IPS-18c (cell line): Measurements from ENCODE around the gene RHBDF2.
"Not testable (repeated sequence)": the region's sequence is repeated elsewhere in the genome, so short reads cannot be mapped to it uniquely, and the experiment has no call there.

Experiments
- H3K4me3 ChIP-seq: 2 replicates; pipeline ENCODE4 v1.7.0; 2013; ENCODE audit warnings: low read depth, mild to moderate bottlenecking, low read length, moderate library complexity; ENCODE audit not compliant: insufficient read depth
- H3K9me3 ChIP-seq: one replicate; pipeline ENCODE4 v1.6.1; 2013; ENCODE audit warnings: mild to moderate bottlenecking, low read length, moderate library complexity; ENCODE audit not compliant: control insufficient read depth, insufficient read depth

RHBDF2 gene

DNA sequence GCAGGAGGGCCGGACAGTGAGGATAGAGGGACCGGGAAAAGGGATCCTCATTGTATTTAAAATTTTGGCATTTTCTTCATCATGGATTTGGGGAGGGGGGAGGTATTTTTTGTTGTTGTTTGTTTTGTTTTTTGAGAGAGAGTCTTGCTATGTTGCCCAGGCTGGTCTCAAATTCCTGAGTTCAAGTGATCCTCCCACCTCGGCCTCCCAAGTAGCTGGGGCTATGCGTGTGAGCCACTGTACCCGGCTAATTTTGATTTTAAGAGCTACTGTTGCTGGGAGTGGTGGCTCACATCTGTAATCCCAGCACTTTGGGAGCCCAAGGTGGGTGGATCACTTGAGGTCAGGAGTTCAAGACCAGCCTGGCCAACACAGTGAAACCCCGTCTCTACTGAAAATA lies 13.1 kb upstream of the RHBDF2 start:
- H3K4me3 ChIP-seq, H3K9me3 ChIP-seq: not testable (repeated sequence)

DNA sequence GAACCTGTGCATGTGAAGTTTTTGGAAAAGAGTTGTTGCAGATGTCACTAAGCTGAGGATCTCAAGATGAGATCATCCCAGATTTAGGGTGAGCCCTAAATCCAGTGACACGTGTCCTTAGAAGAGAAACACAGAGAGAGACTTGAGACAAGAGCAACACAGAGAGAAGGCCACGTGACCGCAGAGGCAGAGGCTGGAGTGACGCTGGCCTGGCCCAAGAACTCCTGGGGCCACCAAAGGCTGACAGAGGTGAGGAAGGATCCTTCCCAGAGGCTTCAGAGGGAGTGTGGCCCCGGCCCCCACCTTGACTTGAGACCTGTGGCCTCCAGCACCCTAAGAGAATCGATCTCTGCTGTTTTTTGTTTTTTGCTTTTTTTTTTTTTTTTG lies 12.1 kb upstream of the RHBDF2 start:
- no peaks in the 10 kb centered on the region for H3K9me3 ChIP-seq

DNA sequence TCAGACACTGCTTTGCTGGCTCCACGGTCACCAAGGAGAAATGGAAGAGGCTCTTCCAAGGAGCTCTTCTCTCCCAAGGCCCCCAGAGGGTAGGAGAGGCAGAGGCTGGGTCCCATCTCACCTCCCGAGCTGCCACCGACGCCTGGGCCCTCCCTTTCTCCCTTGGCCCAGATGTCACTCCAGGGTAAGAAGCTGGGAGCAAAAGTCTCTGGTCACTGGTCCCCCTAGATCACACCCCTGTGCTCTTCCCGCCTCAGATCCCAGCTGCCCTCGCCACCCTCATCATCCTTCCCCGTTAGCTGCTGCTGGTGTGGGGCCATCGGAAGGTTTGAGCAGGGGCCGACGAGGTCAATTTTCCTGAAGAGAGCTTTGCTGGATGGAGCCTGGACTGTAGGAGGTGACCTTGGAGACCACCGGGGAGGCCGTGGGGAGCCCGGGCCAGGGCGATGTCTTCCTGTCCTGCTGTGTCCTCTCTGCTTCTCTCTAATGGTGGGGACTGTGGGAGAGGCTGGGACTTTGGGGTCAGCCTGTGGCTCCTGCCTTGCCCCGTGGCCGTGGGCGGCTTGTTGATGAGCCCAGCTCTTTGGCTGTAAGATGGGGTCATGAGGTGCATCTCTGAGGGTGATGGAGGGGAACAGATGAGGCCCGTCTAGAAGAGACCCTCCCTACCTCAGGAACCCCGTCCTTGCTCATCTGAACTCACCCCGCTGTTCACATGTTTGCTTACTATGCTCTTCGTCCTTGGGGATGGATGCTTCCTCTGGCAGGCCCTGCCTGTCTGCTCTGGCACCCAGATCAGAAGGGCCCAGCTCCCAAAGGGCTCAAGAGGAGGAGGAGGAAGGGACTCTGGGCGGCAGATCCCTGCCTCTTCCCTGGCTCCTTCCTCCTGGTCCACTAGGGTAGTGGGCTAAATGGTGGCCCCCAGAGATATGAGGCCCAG lies 11.4 kb upstream of the RHBDF2 start:
- H3K4me3 ChIP-seq, result no peak overlapping the region
- no peaks in the 10 kb centered on the region for H3K9me3 ChIP-seq

More for the DNA sequence above, 12.1 kb upstream of the RHBDF2 start:
- H3K4me3 ChIP-seq, result no peak overlapping the region

DNA sequence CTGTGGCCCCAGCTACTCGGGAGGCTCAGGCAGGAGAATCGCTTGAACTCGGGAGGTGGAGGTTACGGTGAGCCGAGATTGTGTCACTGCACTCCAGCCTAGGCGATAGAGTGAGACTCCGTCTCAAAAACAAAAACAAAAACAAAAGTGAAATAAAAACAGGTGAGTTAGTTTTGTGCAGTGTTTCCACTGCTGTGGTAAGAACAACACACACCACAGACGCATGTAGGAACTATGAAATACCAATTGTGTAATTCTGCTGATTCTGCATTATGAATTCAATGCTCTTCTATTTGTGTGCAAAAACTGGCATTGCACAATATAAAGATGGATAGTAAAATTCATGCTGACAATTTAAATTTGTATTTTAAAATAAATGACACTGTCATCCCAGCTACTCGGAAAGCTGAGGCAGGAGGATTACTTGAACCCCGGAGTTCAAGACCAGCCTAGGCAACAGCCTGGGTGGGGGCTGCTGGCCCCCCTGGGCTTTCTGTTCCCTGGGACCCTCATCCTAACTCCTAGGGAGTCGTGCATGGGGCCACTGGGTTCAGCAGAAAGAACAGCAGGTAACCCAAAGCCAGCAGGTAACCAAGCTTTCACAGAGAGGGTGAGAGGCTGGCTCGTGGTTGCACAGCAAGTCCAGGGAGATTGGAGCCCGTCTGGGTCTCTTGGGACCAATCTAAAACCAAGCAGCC lies 10.6 kb upstream of the RHBDF2 start:
- Histone ChIP-seq H3K4me3 (no peak overlapping the region), H3K9me3 (no peaks in the 10 kb centered on the region)

DNA sequence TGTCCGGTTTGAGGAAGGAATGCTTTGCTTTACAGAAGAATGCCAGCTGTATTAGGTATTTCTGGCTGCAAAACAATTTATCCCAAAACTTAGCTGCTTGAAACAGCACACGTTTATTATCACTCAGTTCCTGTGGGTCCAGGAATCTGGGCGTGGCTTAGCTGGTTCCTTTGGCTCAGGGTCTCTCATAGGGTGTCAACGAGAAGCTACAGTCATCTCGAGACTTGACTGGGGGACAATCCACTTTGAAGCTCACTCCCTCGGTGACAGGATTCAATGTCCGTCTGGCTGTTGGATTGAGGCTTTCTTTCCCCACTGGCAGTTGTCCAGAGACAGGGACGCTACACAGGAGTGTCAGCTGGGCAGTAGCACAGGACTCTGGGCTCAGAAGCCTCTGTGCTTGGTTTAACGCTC lies 9.6 kb upstream of the RHBDF2 start:
- Histone ChIP-seq H3K4me3 (no peak overlapping the region), H3K9me3 (no peaks in the 10 kb centered on the region)

- not testable (repeated sequence) for H3K4me3 ChIP-seq, H3K9me3 ChIP-seq
These were observed 7.3 kb upstream of the RHBDF2 start for GRCh38 chr17:76508472-76509063.

GRCh38 chr17:76506408-76507345 lies 5.5 kb upstream of the RHBDF2 start:
- no peak overlapping the region for H3K4me3 ChIP-seq
- no peaks in the 10 kb centered on the region for H3K9me3 ChIP-seq

- no peak overlapping the region for H3K4me3 ChIP-seq
- H3K9me3 ChIP-seq, result no peaks in the 10 kb centered on the region
These were observed 2.9 kb upstream of the RHBDF2 start for GRCh38 chr17:76504117-76504516.

DNA sequence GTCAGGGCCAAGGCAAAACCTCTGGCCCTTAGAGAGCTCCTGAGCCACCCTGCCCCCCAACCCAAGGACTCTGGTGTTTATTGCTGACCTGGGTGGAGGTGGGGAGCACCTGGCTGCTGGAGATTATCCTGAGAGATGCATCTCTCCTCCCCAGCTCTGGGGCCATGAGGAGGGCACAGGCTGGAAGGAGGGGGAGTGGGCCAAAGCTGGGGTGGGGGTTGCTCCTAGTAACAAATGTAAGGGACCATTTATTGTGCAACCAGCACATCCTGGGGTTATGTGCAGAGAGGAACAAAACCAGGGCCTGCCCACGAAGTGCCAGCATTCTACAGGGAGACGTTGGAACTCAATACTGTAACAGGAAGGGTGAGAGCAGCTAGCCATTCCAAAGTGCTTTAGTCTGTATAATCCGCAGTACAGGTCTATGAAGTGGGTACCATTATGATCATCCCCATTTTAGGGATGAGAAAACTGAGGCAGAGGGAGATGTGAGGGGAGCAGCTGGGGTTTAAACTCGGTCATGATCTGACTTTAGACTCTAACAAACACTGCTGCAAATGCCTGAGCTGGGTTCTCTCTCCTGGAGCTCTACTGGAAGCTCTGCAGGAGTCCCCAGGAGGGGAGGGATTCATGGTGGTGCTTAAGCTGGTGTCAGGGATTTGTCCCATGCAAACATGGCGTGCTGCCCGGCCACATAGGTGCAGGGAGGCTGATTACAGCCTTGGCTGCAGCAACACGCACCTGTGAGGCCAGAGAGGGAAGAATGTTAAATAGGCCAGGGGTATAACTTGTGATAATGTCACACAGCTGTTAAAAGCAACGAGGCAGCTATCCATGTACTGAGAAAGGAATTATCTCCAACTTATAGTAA lies 1.4 kb upstream of the RHBDF2 start:
- H3K4me3 ChIP-seq, result no peak overlapping the region
- H3K9me3 ChIP-seq, result no peaks in the 10 kb centered on the region

GRCh38 chr17:76501827-76502307 lies 644 bp upstream of the RHBDF2 start:
- no peaks in the 10 kb centered on the region for H3K9me3 ChIP-seq
- H3K4me3 ChIP-seq, result peak overlapping the region; percentile 81

DNA sequence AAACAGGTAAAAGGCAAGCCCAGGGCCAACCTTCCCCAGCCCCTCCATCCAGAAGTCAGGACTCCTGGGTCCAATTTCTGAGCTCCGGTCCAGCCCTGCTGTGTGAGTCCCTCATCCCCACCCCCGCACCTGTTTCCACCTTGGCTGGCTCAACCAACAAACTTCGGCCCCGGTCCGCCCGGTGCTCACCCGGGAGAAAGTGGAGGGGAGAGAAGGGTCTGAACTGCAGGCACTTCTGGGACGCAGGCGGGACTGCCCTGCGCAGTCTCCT lies 541 bp downstream of the RHBDF2 start:
- H3K9me3 ChIP-seq, result no peaks in the 10 kb centered on the region
- peak overlapping the region; percentile 81 for H3K4me3 ChIP-seq

GRCh38 chr17:76500074-76500746 lies 1.0 kb downstream of the RHBDF2 start:
- Histone ChIP-seq H3K4me3 (peak overlapping the region; percentile 81), H3K9me3 (no peaks in the 10 kb centered on the region)

GRCh38 chr17:76499267-76499667 lies 2.0 kb downstream of the RHBDF2 start:
- no peak overlapping the region for H3K4me3 ChIP-seq
- H3K9me3 ChIP-seq, result no peaks in the 10 kb centered on the region

DNA sequence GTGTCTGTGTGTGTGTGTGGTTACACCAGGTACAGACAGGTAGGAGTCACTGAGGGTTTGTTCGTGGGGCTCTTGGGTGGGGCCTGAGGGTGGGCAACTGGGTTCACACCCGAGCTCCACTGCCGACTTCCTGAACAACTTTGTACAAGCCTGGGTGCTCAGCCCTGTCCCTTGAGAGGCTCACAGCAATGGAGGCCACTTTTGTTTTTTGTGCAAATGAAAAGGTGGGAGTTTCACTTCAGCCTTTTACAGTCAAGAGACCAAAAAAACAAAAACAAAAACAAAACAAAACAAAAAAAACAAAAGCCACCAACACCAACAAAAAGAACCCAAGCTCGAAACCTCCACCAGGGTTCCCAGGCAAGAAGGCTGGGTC lies 2.4 kb downstream of the RHBDF2 start:
- Histone ChIP-seq H3K4me3 (no peak overlapping the region), H3K9me3 (no peaks in the 10 kb centered on the region)

DNA sequence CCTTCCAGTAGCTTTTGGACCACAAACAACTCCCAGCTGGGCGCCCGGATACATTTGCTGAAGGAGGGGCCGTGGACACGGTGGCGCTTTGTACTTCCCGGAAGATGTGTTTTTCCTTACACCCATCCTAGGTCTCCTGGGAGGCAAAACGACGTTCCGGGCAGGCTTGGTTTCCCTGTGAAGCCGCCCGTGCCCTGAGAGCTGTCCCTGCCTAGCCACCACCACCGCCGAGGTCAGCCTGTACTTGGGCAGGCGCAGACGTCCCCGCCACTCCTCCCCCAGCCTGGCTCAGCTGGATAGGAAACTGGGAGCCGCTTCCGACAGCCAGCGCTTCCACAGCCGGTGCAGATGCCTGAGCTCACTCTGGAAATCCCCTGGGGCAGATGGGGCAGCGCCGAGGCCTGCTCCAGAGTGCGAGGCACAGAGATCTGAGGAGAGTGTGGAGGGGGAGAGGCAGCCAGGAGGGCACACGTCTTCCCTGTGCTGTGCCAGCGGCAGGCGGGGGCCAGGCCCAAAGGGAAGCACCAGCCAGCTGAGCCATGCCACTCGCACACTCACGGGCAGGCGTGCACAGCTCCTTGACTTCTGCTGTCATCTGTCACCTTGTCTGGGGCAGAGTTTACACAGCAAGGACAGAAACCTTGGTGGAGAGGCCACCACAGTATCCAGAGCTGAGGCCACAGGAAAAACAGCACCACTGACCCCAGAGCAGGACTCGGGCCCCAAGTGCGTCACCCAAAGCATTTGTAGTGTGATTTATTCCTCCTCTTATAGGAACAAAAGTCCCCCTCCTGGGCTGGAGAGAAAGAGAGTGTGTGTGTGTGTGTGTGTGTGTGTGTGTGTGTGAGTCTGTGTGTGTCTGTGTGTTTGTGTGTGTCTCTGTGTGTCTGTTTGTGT lies 3.0 kb downstream of the RHBDF2 start:
- Histone ChIP-seq H3K4me3 (no peak overlapping the region), H3K9me3 (no peaks in the 10 kb centered on the region)
